HepG2 (cell line): ENCODE data around the gene TCEANC.

Experiments
- ADNP ChIP-seq: sonication (generic); formaldehyde crosslinking; IDR thresholded peaks from 2 replicates; pipeline ENCODE4 v1.4.0; 2020; ENCODE audit warnings: missing genetic modification reagents
- IKZF5 ChIP-seq: IDR thresholded peaks from 2 replicates; pipeline ENCODE4 v1.6.1; 2018; ENCODE audit warnings: missing genetic modification reagents, mild to moderate bottlenecking, missing compliant biosample characterization
- KDM1A ChIP-seq: IDR thresholded peaks from 2 replicates; pipeline ENCODE4 v1.6.1; 2016; ENCODE audit warnings: missing compliant biosample characterization
- KDM4B ChIP-seq: sonication (generic); formaldehyde crosslinking; IDR thresholded peaks from 2 replicates; pipeline ENCODE4 v1.4.0; 2020; ENCODE audit warnings: missing genetic modification reagents
- MAX ChIP-seq: IDR thresholded peaks from 2 replicates; pipeline ENCODE4 v1.6.1; 2012; ENCODE audit warnings: inconsistent platforms
- MXI1 ChIP-seq: IDR thresholded peaks from 3 replicates; pipeline ENCODE4 v1.6.1; 2012; ENCODE audit warnings: low read depth, low read length, inconsistent platforms, borderline replicate concordance
- POLR2A ChIP-seq, 2 experiments: IDR thresholded peaks; 2 replicates each; pipeline ENCODE4 v1.6.1; 2011; ENCODE audit warnings: low read depth in 2 of 2, low read length in 2 of 2, mild to moderate bottlenecking in 1 of 2, moderate library complexity in 1 of 2; ENCODE audit not compliant: insufficient read depth in 1 of 2
- SIX4 ChIP-seq: sonication (generic); formaldehyde crosslinking; IDR thresholded peaks from 2 replicates; pipeline ENCODE4 v1.4.0; 2020; ENCODE audit warnings: missing genetic modification reagents

- TF ChIP-seq KDM4B (no peak), ADNP (CRISPR knock-in tag) (no peak), POLR2A (IDR thresholded peaks at IDR 0.05; ENCODE audit: insufficient read depth in 1 of 2, low read depth in 2 of 2, low read length in 2 of 2) (no peak), IKZF5 (CRISPR knock-in tag) (no peak), MAX (no peak), KDM1A (CRISPR knock-in tag) (no peak), MXI1 (no peak), SIX4 (CRISPR knock-in tag) (no peak)
Measured at GRCh38 chrX:13694359-13694758, 41.4 kb downstream of the TCEANC start.
